BLaER1 treated with 17β-estradiol and CSF1 and Interleukin-3, amounts not matched to agents 10 nM and 100 nM (cell line): ENCODE data around the gene LRRC27.
"Not testable (repeated sequence)": the region's sequence is repeated elsewhere in the genome, so short reads cannot be mapped to it uniquely, and the experiment has no call there.

Experiments used
- H3K27ac ChIP-seq, 11 experiments: shearing (Covaris generic); formaldehyde crosslinking; 2 replicates each; pipeline ENCODE4 v1.8.1; 2022
- H3K27me3 ChIP-seq, 11 experiments: shearing (Covaris generic); formaldehyde crosslinking; 2 replicates each; pipeline ENCODE4 v1.8.1; 2022
- H3K36me3 ChIP-seq, 11 experiments: shearing (Covaris generic); formaldehyde crosslinking; 2 replicates each; pipeline ENCODE4 v1.8.1; 2022
- H3K4me1 ChIP-seq, 10 experiments: shearing (Covaris generic); formaldehyde crosslinking; 2 replicates each; pipeline ENCODE4 v1.8.1; 2022
- H3K4me2 ChIP-seq, 11 experiments: shearing (Covaris generic); formaldehyde crosslinking; 2 replicates each; pipeline ENCODE4 v1.8.1; 2022
- H3K4me3 ChIP-seq, 10 experiments: shearing (Covaris generic); formaldehyde crosslinking; 2 replicates each; pipeline ENCODE4 v1.8.1; 2022
- H3K9ac ChIP-seq, 11 experiments: shearing (Covaris generic); formaldehyde crosslinking; 2 replicates each; pipeline ENCODE4 v1.8.1; 2022
- H3K9me3 ChIP-seq, 11 experiments: shearing (Covaris generic); formaldehyde crosslinking; replicated peaks in 1 of 11; 2 replicates each; pipeline ENCODE4 v1.8.1; 2022
- H4K20me1 ChIP-seq, 11 experiments: shearing (Covaris generic); formaldehyde crosslinking; 2 replicates each; pipeline ENCODE4 v1.8.1; 2022
- Cebpa-rat ChIP-seq, 11 experiments: shearing (Covaris generic); IDR thresholded peaks; 2 replicates each; pipeline ENCODE4 v1.8.1; 2022

The LRRC27 gene

DNA sequence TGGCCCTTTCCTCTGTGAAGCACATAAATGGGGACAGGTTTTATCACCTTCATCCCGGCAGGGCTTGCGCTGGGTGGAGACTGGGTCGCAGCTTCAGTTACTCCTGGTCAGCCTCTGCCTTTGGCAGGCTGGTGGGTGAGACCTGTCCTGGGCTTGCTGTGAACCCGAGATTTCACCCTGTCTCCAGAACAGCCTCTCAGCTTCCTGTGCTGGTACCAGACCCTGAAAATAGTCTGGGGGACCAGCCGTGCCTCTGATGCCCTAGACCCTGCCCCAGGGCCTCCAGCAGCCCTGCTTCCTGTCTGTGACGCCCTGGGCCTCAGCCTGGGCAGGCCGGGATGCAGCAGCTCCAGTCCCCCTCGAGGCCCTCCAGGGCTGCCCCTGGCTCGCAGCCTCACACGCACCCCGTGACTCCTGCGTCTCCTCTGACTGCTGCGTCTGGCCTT, 51.8 kb downstream of the LRRC27 start:
- H4K20me1 ChIP-seq, result peaks cover 0 to 27% (median 0%) of the 10 kb centered on the region in 11 experiments; a peak in 7 of 22 replicates
- H3K36me3 ChIP-seq, result no peaks in the 10 kb centered on the region
- no peak overlapping the region for H3K4me3 ChIP-seq
- peak overlapping the region in 9 of 11 experiments; percentile 23 to 95 (median 80); a peak in 13 of 22 replicates for H3K4me2 ChIP-seq
- 0 out of 22 replicates have a peak overlapping the region, but pooled peaks of 1 of the 11 experiments have one; percentile 7 for H3K9ac ChIP-seq
- no peak for TF ChIP-seq Cebpa-rat (IDR thresholded peaks at IDR 0.05)
- no peaks in the 10 kb centered on the region for H3K9me3 ChIP-seq
- H3K27me3 ChIP-seq, result peaks cover 5 to 66% (median 43%) of the 10 kb centered on the region in 11 experiments; a peak in 18 of 22 replicates
- H3K4me1 ChIP-seq, result peaks cover 45 to 69% (median 65%) of the 10 kb centered on the region in 10 experiments
- H3K27ac ChIP-seq, result no peak overlapping the region

GRCh38 chr10:132384618-132385388, 52.8 kb downstream of the LRRC27 start:
- Histone ChIP-seq H4K20me1 (peaks cover 0 to 34% (median 5%) of the 10 kb centered on the region in 11 experiments; a peak in 7 of 22 replicates), H3K36me3 (no peaks in the 10 kb centered on the region), H3K27ac (peak overlapping the region in 3 of 11 experiments; percentile 4 to 52 (median 8); a peak in 6 of 22 replicates), H3K27me3 (peaks cover 5 to 70% (median 43%) of the 10 kb centered on the region in 11 experiments; a peak in 18 of 22 replicates), H3K4me2 (peak overlapping the region; percentile 75 to 95 (median 84)), H3K4me1 (peaks cover 52 to 79% (median 76%) of the 10 kb centered on the region in 10 experiments), H3K4me3 (no peak overlapping the region), H3K9me3 (no peaks in the 10 kb centered on the region), H3K9ac (peak overlapping the region in 4 of 11 experiments; percentile 0 to 37 (median 22); a peak in 1 of 22 replicates)
- TF ChIP-seq Cebpa-rat (IDR thresholded peaks at IDR 0.05), result no peak

DNA sequence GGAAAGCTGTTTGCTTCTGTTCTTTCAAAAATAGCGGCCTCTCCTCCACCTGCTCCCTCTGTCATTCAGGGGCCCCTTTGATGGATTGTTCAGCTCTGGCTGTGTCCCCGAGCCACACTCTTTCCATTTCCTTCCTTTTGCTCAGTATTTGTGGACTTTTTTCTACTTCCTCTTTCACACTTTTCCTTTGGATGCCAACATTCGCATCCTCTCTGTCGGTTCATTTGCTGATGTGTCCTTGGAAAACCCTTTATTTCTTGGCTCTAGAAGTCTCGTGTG, 53.3 kb downstream of the LRRC27 start:
- Histone ChIP-seq H4K20me1 (peaks cover 0 to 34% (median 5%) of the 10 kb centered on the region in 11 experiments; a peak in 7 of 22 replicates), H3K36me3 (no peaks in the 10 kb centered on the region), H3K4me3 (no peak overlapping the region), H3K27ac (peak overlapping the region in 4 of 11 experiments; percentile 4 to 72 (median 30); a peak in 6 of 22 replicates), H3K4me1 (peaks cover 52 to 84% (median 81%) of the 10 kb centered on the region in 10 experiments), H3K9ac (peak overlapping the region in 4 of 11 experiments; percentile 0 to 37 (median 22); a peak in 1 of 22 replicates), H3K9me3 (no peaks in the 10 kb centered on the region), H3K4me2 (peak overlapping the region; percentile 75 to 95 (median 84)), H3K27me3 (peaks cover 5 to 69% (median 45%) of the 10 kb centered on the region in 11 experiments; a peak in 18 of 22 replicates)
- TF ChIP-seq Cebpa-rat (IDR thresholded peaks at IDR 0.05), result no peak

GRCh38 chr10:132385721-132386418, 53.9 kb downstream of the LRRC27 start:
- Histone ChIP-seq H3K4me2 (peak overlapping the region; percentile 75 to 95 (median 84)), H3K4me1 (peaks cover 52 to 89% (median 84%) of the 10 kb centered on the region in 10 experiments), H3K9me3 (no peaks in the 10 kb centered on the region), H4K20me1 (peaks cover 0 to 34% (median 5%) of the 10 kb centered on the region in 11 experiments; a peak in 7 of 22 replicates), H3K4me3 (no peak overlapping the region; a peak in 1 of 20 replicates), H3K27ac (peak overlapping the region in 4 of 11 experiments; percentile 43 to 72 (median 66); a peak in 4 of 22 replicates), H3K27me3 (peaks cover 5 to 64% (median 40%) of the 10 kb centered on the region in 11 experiments; a peak in 18 of 22 replicates), H3K9ac (peak overlapping the region in 4 of 11 experiments; percentile 10 to 60 (median 37); a peak in 3 of 22 replicates), H3K36me3 (no peaks in the 10 kb centered on the region)
- TF ChIP-seq Cebpa-rat (IDR thresholded peaks at IDR 0.05), result no peak

GRCh38 chr10:132386419-132386831, 54.4 kb downstream of the LRRC27 start:
- no peak for TF ChIP-seq Cebpa-rat (IDR thresholded peaks at IDR 0.05)
- peaks cover 51 to 89% (median 83%) of the 10 kb centered on the region in 10 experiments for H3K4me1 ChIP-seq
- peaks cover 3 to 58% (median 34%) of the 10 kb centered on the region in 11 experiments; a peak in 16 of 22 replicates for H3K27me3 ChIP-seq
- H4K20me1 ChIP-seq, result peaks cover 0 to 34% (median 5%) of the 10 kb centered on the region in 11 experiments; a peak in 7 of 22 replicates
- peak overlapping the region; percentile 75 to 95 (median 84) for H3K4me2 ChIP-seq
- no peaks in the 10 kb centered on the region for H3K36me3 ChIP-seq
- H3K4me3 ChIP-seq, result no peak overlapping the region
- peak overlapping the region in 7 of 11 experiments; percentile 10 to 64 (median 55); a peak in 9 of 22 replicates for H3K9ac ChIP-seq
- peak overlapping the region in 5 of 11 experiments; percentile 43 to 72 (median 64); a peak in 7 of 22 replicates for H3K27ac ChIP-seq
- H3K9me3 ChIP-seq, result no peaks in the 10 kb centered on the region

DNA sequence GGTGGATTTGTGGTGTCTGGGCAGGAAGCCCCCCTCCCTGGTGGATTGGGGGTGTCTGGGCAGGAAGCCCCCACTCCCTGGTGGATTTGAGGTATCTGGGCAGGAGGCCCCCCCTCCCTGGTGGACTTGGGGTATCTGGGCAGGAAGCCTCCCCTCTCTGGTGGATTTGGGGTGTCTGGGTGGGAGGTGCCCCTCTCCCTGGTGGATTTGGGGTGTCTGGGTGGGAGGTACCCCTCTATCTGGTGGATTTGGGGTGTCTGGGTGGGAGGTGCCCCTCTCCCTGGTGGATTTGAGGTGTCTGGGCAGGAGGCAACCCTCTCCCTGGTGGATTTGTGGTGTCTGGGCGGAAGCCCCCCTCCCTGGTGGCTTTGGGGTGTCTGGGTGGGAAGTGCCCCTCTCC, 54.9 kb downstream of the LRRC27 start:
- H3K4me3 ChIP-seq, result peak overlapping the region in 2 of 10 experiments; percentile 7 to 28; a peak in 2 of 20 replicates

DNA sequence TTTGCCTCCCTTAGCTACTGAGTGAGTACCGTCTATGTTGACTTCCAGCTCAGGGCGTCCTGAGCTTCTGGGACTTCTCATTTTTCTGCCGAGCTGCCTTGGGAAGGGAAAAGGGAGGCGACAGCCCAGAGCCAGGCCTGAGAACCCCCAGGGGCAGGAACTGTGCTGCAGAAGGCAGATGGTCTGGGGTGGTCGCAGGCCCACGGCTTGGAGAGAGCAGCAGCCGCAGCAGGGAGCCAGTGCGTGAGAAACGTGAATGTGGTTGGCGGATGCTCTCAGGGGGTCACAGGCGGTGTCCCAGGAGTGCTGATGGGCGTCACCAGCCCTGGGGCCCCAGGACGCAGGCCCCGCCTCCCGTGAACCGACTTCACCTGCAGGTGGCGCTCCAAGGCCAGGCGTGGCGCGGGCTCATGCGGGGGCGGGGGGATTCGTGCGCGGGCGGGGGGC, 55.8 kb downstream of the LRRC27 start:
- H4K20me1 ChIP-seq, result peaks cover 0 to 34% (median 5%) of the 10 kb centered on the region in 11 experiments; a peak in 7 of 22 replicates
- H3K4me2 ChIP-seq, result peak overlapping the region; percentile 75 to 95 (median 84)
- peak overlapping the region in 5 of 10 experiments; percentile 7 to 36 (median 36); a peak in 6 of 20 replicates for H3K4me3 ChIP-seq
- H3K36me3 ChIP-seq, result no peaks in the 10 kb centered on the region
- no peak for TF ChIP-seq Cebpa-rat (IDR thresholded peaks at IDR 0.05)
- H3K27ac ChIP-seq, result peak overlapping the region; percentile 47 to 72 (median 60); a peak in 19 of 22 replicates
- peak overlapping the region; percentile 29 to 69 (median 60); a peak in 19 of 22 replicates for H3K9ac ChIP-seq
- H3K27me3 ChIP-seq, result peaks cover 0 to 45% (median 26%) of the 10 kb centered on the region in 11 experiments; a peak in 16 of 22 replicates
- H3K9me3 ChIP-seq, result no peaks in the 10 kb centered on the region
- H3K4me1 ChIP-seq, result peaks cover 40 to 77% (median 71%) of the 10 kb centered on the region in 10 experiments

More for the DNA sequence above, 54.9 kb downstream of the LRRC27 start:
- H3K4me2 ChIP-seq, result peak overlapping the region; percentile 75 to 95 (median 84)
- peaks cover 0 to 54% (median 31%) of the 10 kb centered on the region in 11 experiments; a peak in 16 of 22 replicates for H3K27me3 ChIP-seq
- H3K9ac ChIP-seq, result peak overlapping the region; percentile 29 to 69 (median 60); a peak in 16 of 22 replicates
- not testable (repeated sequence) for H3K9me3 ChIP-seq, H3K36me3 ChIP-seq
- H3K27ac ChIP-seq, result peak overlapping the region; percentile 47 to 72 (median 60); a peak in 19 of 22 replicates
- peaks cover 0 to 34% (median 5%) of the 10 kb centered on the region in 11 experiments; a peak in 7 of 22 replicates for H4K20me1 ChIP-seq
- peaks cover 47 to 85% (median 79%) of the 10 kb centered on the region in 10 experiments for H3K4me1 ChIP-seq

DNA sequence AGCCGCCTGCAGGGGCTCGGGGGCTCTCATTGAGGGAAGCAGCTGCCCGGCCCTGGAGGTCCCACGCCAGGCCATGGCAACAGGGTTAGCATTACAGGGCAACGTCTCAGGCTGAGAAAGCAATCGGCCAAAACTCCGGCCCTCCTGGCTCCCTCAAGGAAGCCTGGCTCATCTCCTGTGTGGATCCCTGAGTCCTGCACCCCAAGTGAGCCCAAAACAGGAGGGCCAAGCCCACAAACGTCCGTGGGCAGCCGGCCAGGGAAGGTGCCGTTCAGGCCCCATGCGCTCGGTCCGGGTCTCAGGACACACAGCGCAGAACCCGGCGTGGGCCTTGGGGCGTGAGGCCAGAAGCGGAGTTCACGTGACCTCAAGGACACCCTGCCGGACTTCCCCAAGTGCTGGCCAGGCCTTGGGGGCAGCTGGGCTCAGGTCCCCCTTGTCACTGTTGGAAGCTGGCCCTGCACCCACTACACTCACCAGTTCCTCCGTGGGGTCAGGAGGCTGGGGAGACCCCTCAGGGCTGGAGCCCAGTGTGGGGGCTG, 57.0 kb downstream of the LRRC27 start:
- H4K20me1 ChIP-seq, result peaks cover 0 to 42% (median 6%) of the 10 kb centered on the region in 11 experiments; a peak in 8 of 22 replicates
- peak overlapping the region in 1 of 11 experiments; percentile 18; a peak in 1 of 22 replicates for H3K9ac ChIP-seq
- no peak for TF ChIP-seq Cebpa-rat (IDR thresholded peaks at IDR 0.05)
- no peaks in the 10 kb centered on the region for H3K36me3 ChIP-seq
- H3K4me1 ChIP-seq, result peaks cover 48 to 77% (median 71%) of the 10 kb centered on the region in 10 experiments
- no peaks in the 10 kb centered on the region for H3K9me3 ChIP-seq
- peaks cover 0 to 33% (median 16%) of the 10 kb centered on the region in 11 experiments; a peak in 16 of 22 replicates for H3K27me3 ChIP-seq
- no peak overlapping the region for H3K27ac ChIP-seq
- H3K4me2 ChIP-seq, result peak overlapping the region in 10 of 11 experiments; percentile 26 to 77 (median 68); a peak in 19 of 22 replicates
- H3K4me3 ChIP-seq, result no peak overlapping the region
